Trophoblast cell (in vitro differentiated cells and primary cell): ENCODE results near the gene GPBP1L1.
A peak's percentile ranks its signal among the peaks of the same experiment; 100 is the strongest.
"Not testable (repeated sequence)": the region's sequence is repeated elsewhere in the genome, so short reads cannot be mapped to it uniquely, and the experiment has no call there.

Experiments used
- DNase-seq, 2 donors: peaks; one replicate each; pipeline ENCODE4 v3.0.0-alpha.2; 2016
- H2AFZ ChIP-seq: 2 replicates; pipeline ENCODE4 v1.6.1; 2013; ENCODE audit warnings: low read length, moderate library complexity, mild to moderate bottlenecking; ENCODE audit not compliant: insufficient read depth, poor library complexity
- H2AK5ac ChIP-seq: 2 replicates; pipeline ENCODE4 v1.6.1; 2013; ENCODE audit warnings: mild to moderate bottlenecking, low read length
- H2BK120ac ChIP-seq: 2 replicates; pipeline ENCODE4 v1.6.1; 2013; ENCODE audit warnings: low read length, mild to moderate bottlenecking, moderate library complexity; ENCODE audit not compliant: insufficient read depth, poor library complexity
- H2BK12ac ChIP-seq: 2 replicates; pipeline ENCODE4 v1.6.1; 2013; ENCODE audit warnings: mild to moderate bottlenecking, low read length, moderate library complexity
- H2BK5ac ChIP-seq: 2 replicates; pipeline ENCODE4 v1.6.1; 2013; ENCODE audit warnings: low read length, low read depth, moderate library complexity, mild to moderate bottlenecking; ENCODE audit not compliant: poor library complexity
- H3K14ac ChIP-seq: 2 replicates; pipeline ENCODE4 v1.6.1; 2013; ENCODE audit warnings: mild to moderate bottlenecking, low read length
- H3K18ac ChIP-seq: 2 replicates; pipeline ENCODE4 v1.6.1; 2013; ENCODE audit warnings: mild to moderate bottlenecking, low read length
- H3K23ac ChIP-seq: 2 replicates; pipeline ENCODE4 v1.6.1; 2013; ENCODE audit warnings: low read length
- H3K27ac ChIP-seq: 2 replicates; pipeline ENCODE4 v1.5.1; 2013; ENCODE audit warnings: low read depth, mild to moderate bottlenecking, inconsistent platforms, low read length, moderate library complexity
- H3K27me3 ChIP-seq: 2 replicates; pipeline ENCODE4 v1.6.1; 2013; ENCODE audit warnings: inconsistent platforms, mild to moderate bottlenecking, low read length, moderate library complexity; ENCODE audit not compliant: insufficient read depth
- H3K36me3 ChIP-seq, 2 experiments: 1 replicate in 1 of 2; 2 replicates in 1 of 2; pipeline ENCODE4 v1.6.1; 2013; ENCODE audit warnings: low read length in 2 of 2, mild to moderate bottlenecking in 2 of 2, moderate library complexity in 1 of 2; ENCODE audit not compliant: insufficient read depth in 2 of 2, control insufficient read depth in 1 of 2
- H3K4ac ChIP-seq: 2 replicates; pipeline ENCODE4 v1.6.1; 2013; ENCODE audit warnings: low read depth, mild to moderate bottlenecking, low read length, moderate library complexity
- H3K4me1 ChIP-seq, 2 experiments: 1 replicate in 1 of 2; 2 replicates in 1 of 2; pipeline ENCODE4 v1.6.1; 2013; ENCODE audit warnings: low read length in 2 of 2, mild to moderate bottlenecking in 2 of 2, moderate library complexity in 1 of 2; ENCODE audit not compliant: insufficient read depth in 2 of 2, control insufficient read depth in 1 of 2
- H3K4me2 ChIP-seq: 2 replicates; pipeline ENCODE4 v1.6.1; 2013; ENCODE audit warnings: inconsistent platforms, mild to moderate bottlenecking, low read length, moderate library complexity
- H3K4me3 ChIP-seq: 2 replicates; pipeline ENCODE4 v1.5.1; 2013; ENCODE audit warnings: mild to moderate bottlenecking, low read depth, low read length, inconsistent platforms
- H3K79me1 ChIP-seq: one replicate; pipeline ENCODE4 v1.6.1; 2013; ENCODE audit warnings: low read length
- H3K79me2 ChIP-seq: 2 replicates; pipeline ENCODE4 v1.6.1; 2013; ENCODE audit warnings: low read length, mild to moderate bottlenecking; ENCODE audit not compliant: control insufficient read depth, insufficient read depth, poor library complexity
- H3K9ac ChIP-seq: 2 replicates; pipeline ENCODE4 v1.6.1; 2013; ENCODE audit warnings: mild to moderate bottlenecking, low read length
- H3K9me3 ChIP-seq: 2 replicates; pipeline ENCODE4 v1.6.1; 2013; ENCODE audit warnings: low read depth, mild to moderate bottlenecking, control low read depth, inconsistent platforms, low read length; ENCODE audit not compliant: insufficient read depth
- H4K12ac ChIP-seq: 2 replicates; pipeline ENCODE4 v1.6.1; 2013; ENCODE audit warnings: low read depth, mild to moderate bottlenecking, low read length, moderate library complexity
- H4K8ac ChIP-seq: 2 replicates; pipeline ENCODE4 v1.6.1; 2013; ENCODE audit warnings: low read depth, mild to moderate bottlenecking, low read length, moderate library complexity
- H4K91ac ChIP-seq: one replicate; pipeline ENCODE4 v1.6.1; 2013; ENCODE audit warnings: low read depth, mild to moderate bottlenecking, low read length, moderate library complexity
- WGBS: extraction: QIAGEN DNeasy Blood & Tissue Kit; methylation state at CpG from one replicate; pipeline ENCODE4 v1.1.7; 2013; ENCODE audit warnings: missing lambda C conversion rate; ENCODE audit not compliant: insufficient read length, insufficient coverage; ENCODE audit errors: extremely low coverage; 5-methylcytosine and 5-hydroxymethylcytosine counted together

GPBP1L1 gene

DNA sequence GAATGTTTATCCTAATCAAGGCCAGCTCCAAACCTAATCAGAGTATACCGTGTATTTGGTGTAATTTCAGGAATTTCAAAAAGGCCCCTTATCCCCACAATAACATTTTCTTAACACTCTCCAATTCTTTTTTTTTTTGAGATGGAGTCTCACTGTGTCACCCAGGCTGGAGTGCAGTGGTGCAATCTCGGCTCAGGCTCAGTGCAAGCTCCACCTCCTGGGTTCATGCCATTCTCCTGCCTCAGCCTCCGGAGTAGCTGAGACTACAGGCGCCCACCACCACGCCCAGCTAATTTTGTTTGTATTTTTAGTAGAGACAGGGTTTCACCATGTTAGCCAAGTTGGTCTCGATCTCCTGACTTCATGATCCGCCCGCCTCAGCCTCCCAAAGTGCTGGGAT lies 31.1 kb upstream of the GPBP1L1 start:
- H3K18ac ChIP-seq, H3K27me3 ChIP-seq, H3K4me2 ChIP-seq, H4K91ac ChIP-seq, H3K4me3 ChIP-seq, H3K9ac ChIP-seq, H2AFZ ChIP-seq, H2BK12ac ChIP-seq, H2BK5ac ChIP-seq, H3K23ac ChIP-seq, H3K27ac ChIP-seq, H3K79me1 ChIP-seq, H3K4ac ChIP-seq, H2AK5ac ChIP-seq, H4K12ac ChIP-seq, H3K36me3 ChIP-seq, H3K4me1 ChIP-seq, H4K8ac ChIP-seq, H2BK120ac ChIP-seq, H3K14ac ChIP-seq, H3K9me3 ChIP-seq, H3K79me2 ChIP-seq: not testable (repeated sequence)
- WGBS: no CpG with 5 or more reads among the region's 8 CpGs
- DNase-seq: peak; percentile 31 to 44

DNA sequence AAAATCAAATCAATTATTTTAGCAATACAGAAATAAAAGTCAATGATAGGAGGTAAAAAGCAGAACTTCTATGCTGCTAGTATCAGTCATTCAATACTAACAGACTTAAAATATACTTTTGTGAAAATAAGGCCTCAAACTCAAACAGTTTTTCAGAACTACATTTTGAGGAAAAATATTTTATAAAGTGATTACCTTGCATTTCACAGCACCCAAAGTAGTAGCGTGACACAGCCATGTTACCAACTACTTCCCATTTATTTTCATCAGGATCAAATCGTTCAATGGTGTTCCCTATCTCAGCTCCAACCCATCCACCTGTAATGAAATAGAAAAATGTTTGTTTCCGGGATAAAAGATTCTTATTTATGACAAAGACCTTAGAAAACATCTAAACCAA lies 30.4 kb upstream of the GPBP1L1 start:
- Histone ChIP-seq H2BK12ac (no peak overlapping the region), H3K79me2 (no peaks in the 10 kb centered on the region), H3K9me3 (no peaks in the 10 kb centered on the region), H2BK5ac (no peak overlapping the region), H3K27me3 (no peaks in the 10 kb centered on the region), H4K91ac (no peak overlapping the region), H3K79me1 (no peaks in the 10 kb centered on the region), H3K4ac (no peak overlapping the region), H3K27ac (no peak overlapping the region), H3K4me1 (no peaks in the 10 kb centered on the region), H2AK5ac (no peak overlapping the region), H3K4me3 (no peak overlapping the region), H2AFZ (no peak overlapping the region), H3K23ac (no peak overlapping the region), H3K18ac (no peak overlapping the region), H3K14ac (no peak overlapping the region), H4K12ac (no peak overlapping the region), H3K9ac (no peak overlapping the region), H4K8ac (no peak overlapping the region), H2BK120ac (no peak overlapping the region), H3K36me3 (peaks cover 0 to 2% of the 10 kb centered on the region in 2 experiments), H3K4me2 (no peak overlapping the region)
- WGBS: no CpG with 5 or more reads among the region's 3 CpGs
- no peak for DNase-seq

DNA sequence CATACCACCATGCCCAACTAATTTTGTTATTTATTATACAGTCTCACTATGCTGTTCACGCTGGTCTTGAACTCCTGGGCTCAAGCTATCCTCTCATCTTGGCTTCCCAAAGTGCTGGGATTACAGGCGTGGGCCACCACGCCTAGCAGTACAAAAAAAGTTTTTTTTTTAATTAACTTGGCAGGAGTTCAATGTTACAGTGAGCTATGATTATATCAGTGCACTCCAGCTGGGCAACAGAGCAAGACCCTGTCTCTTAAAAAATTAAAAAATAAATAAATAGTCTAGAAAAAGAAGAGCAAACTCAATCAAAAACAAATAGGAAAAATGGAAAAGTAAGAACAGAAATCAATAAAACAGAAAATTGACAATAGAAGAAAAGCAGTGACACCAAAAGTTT lies 27.4 kb upstream of the GPBP1L1 start:
- Histone ChIP-seq H3K79me1 (no peaks in the 10 kb centered on the region), H3K9me3 (no peaks in the 10 kb centered on the region), H2AK5ac (no peak overlapping the region), H4K12ac (no peak overlapping the region), H3K79me2 (no peaks in the 10 kb centered on the region), H3K18ac (no peak overlapping the region), H3K4ac (no peak overlapping the region), H3K14ac (no peak overlapping the region), H2BK5ac (no peak overlapping the region), H3K4me3 (no peak overlapping the region), H2BK120ac (no peak overlapping the region), H4K8ac (no peak overlapping the region), H4K91ac (no peak overlapping the region), H2BK12ac (no peak overlapping the region), H2AFZ (no peak overlapping the region), H3K4me1 (no peaks in the 10 kb centered on the region), H3K9ac (no peak overlapping the region), H3K4me2 (no peak overlapping the region), H3K27ac (no peak overlapping the region), H3K36me3 (peaks cover 0 to 4% of the 10 kb centered on the region in 2 experiments), H3K23ac (no peak overlapping the region), H3K27me3 (no peaks in the 10 kb centered on the region)
- no CpG with 5 or more reads among the region's 3 CpGs for WGBS
- no peak for DNase-seq

DNA sequence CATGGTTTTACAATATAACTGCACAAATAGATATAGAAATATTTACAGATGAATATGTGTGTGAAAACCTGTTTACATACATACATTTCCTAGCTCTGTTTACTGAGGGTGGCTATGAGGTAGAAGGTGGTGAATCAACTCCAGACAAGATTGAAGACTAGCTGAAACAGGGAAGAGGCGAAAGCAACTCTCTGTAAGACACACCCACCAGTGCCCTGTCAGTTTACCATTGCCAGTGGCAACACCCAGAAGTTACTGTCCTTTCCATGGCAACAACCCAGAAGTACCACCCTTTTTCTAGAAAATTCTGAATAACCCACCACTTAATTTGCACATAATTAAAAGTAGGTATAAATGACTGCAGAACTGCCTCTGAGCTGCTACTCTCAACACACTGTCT lies 18.3 kb upstream of the GPBP1L1 start:
- no peak overlapping the region for H2BK120ac ChIP-seq
- H3K18ac ChIP-seq: no peak overlapping the region
- H3K9ac ChIP-seq: no peak overlapping the region
- H3K4me3 ChIP-seq: no peak overlapping the region
- no peak overlapping the region for H3K4ac ChIP-seq
- H3K14ac ChIP-seq: no peak overlapping the region
- H4K91ac ChIP-seq: no peak overlapping the region
- H2AFZ ChIP-seq: no peak overlapping the region
- no peaks in the 10 kb centered on the region for H3K36me3 ChIP-seq
- H3K4me2 ChIP-seq: no peak overlapping the region
- H2BK5ac ChIP-seq: no peak overlapping the region
- H4K12ac ChIP-seq: no peak overlapping the region
- H3K23ac ChIP-seq: no peak overlapping the region
- no peaks in the 10 kb centered on the region for H3K79me1 ChIP-seq
- DNase-seq: no peak
- no peaks in the 10 kb centered on the region for H3K9me3 ChIP-seq
- no peaks in the 10 kb centered on the region for H3K79me2 ChIP-seq
- no CpG with 5 or more reads among the region's 1 CpG for WGBS
- no peak overlapping the region for H2BK12ac ChIP-seq
- H3K4me1 ChIP-seq: no peaks in the 10 kb centered on the region
- H2AK5ac ChIP-seq: no peak overlapping the region
- H3K27ac ChIP-seq: no peak overlapping the region
- no peak overlapping the region for H4K8ac ChIP-seq
- no peaks in the 10 kb centered on the region for H3K27me3 ChIP-seq
